IMR-90 (cell line): Measurements from ENCODE around the gene PDCL2.

Source experiments
- BHLHE40 ChIP-seq: fragments of 150-350 bp; IDR thresholded peaks from 2 replicates; pipeline ENCODE4 v1.6.1; 2016; ENCODE audit warnings: mild to moderate bottlenecking, low read depth, low read length
- CTCF ChIP-seq: conservative IDR thresholded peaks from 2 replicates; pipeline ENCODE4 v1.5.1; 2012; ENCODE audit warnings: mild to moderate bottlenecking, low read depth, low read length, improper control_type of control experiment
- FOS ChIP-seq: fragments of 150-350 bp; IDR thresholded peaks from 2 replicates; pipeline ENCODE4 v1.6.1; 2016; ENCODE audit warnings: low read depth, low read length
- MXI1 ChIP-seq: IDR thresholded peaks from 2 replicates; pipeline ENCODE4 v1.6.1; 2012; ENCODE audit warnings: low read depth, mild to moderate bottlenecking, low read length, moderate library complexity, borderline replicate concordance
- POLR2A ChIP-seq: IDR thresholded peaks from 2 replicates; pipeline ENCODE4 v1.6.1; 2012; ENCODE audit warnings: mild to moderate bottlenecking, low read depth, low read length
- RAD21 ChIP-seq: IDR thresholded peaks from 2 replicates; pipeline ENCODE4 v1.6.1; 2012; ENCODE audit warnings: low read length, improper control_type of control experiment
- RCOR1 ChIP-seq: IDR thresholded peaks from 2 replicates; pipeline ENCODE4 v1.6.1; 2012; ENCODE audit warnings: mild to moderate bottlenecking, low read length, improper control_type of control experiment; ENCODE audit not compliant: insufficient replicate concordance
- SMC3 ChIP-seq: fragments of 150-350 bp; IDR thresholded peaks from 2 replicates; pipeline ENCODE4 v1.6.1; 2016; ENCODE audit warnings: low read depth, mild to moderate bottlenecking, antibody characterized with exemption, low read length, moderate library complexity

GRCh38 chr4:55524844-55525571 is 67.0 kb downstream of the PDCL2 start:
- TF ChIP-seq FOS, result no peak
- no peak for TF ChIP-seq CTCF
- TF ChIP-seq BHLHE40, result no peak
- TF ChIP-seq RCOR1, result no peak
- no peak for TF ChIP-seq SMC3
- TF ChIP-seq POLR2A, result no peak
- no peak for TF ChIP-seq RAD21
- TF ChIP-seq MXI1, result no peak
